Ammon's horn (tissue), 1 donor: ENCODE data around the gene DNAJC16.
"Not testable (repeated sequence)": the region's sequence is repeated elsewhere in the genome, so short reads cannot be mapped to it uniquely, and the experiment has no call there.

ENCODE experiments used
- DNase-seq: peaks from one replicate; pipeline ENCODE4 v3.0.0-alpha.2; 2016; ENCODE audit warnings: low spot score

DNAJC16 gene

DNA sequence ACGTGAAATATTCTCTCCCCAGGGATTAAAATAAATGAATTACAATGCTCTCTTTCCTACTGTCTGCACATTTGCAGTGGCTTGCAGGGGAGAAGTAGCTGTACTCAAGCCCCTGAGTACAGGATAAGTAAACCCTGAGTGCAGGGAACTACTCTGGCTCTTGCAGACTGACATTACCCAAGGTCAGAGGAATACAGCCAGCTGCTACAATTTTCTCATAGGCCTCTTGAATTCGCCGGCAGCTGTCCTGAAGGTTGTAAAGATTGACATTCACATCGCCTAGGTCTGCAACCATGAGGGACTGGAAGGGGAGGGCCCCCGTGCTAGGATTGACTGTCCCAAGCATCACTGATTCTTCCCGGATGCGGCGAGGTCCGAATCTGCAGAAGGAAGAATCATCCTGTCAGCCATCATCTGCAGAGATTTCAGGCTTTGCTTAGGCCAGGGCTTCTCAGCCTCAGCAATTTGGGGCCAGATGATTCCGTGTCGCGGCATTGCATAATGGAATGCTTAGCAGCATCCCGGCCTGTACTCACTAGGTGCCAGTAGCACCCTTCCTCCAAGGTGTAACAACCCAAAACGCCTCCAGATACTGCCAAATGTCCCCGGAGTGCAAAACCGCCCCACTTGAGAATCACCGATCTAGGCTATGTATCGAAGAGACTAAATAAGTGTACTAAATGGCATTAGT lies 56.5 kb downstream of the DNAJC16 start:
- no peak for DNase-seq

DNA sequence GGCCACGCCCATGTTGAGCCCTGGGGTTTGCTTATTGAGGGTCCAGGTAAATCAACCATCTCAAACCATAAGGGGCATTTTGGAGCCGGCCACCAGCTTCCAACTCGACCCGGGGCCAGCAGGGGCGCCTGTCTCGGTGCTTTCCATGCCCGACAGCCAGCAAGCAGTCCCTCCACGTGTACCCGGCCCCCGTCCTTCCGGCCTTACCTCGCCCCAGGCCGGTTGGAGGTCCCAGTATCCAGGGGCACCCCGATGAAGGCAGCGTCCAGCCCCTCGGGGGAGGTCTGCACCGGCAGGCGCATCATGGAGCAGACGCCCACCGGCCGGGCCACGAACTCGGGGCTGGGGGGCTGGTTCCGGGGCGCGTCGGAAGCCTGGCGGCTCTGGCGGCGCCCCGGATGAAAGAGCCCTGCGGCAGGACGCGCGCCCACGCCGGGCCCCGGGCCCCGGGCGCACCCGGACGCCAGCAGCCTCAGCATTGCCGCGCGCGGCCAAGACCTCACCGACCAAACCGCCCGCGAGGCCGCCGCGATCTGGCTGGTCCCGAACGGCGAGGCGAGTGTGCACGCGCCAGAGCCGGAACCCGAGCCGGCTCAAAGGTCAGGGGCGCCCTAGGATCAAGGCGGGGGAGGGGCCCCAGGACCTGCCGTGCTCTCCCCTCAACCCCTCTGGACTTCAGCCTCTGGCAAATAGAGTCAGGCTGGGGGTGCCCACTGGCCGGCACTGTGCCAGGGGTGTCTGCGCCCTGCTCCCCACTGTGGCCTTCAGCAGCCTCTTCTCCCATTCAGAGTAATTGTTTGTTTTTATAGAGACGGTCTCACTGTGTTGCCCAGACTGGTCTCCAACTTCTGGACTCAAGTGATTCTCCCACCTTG lies 58.1 kb downstream of the DNAJC16 start, which contains the start of gene AGMAT:
TSS of gene AGMAT (minus strand) at position 563 of the 875 bp plus-strand sequence. CDS start at position 479, 84 bp downstream.
- DNase-seq: no peak

DNA sequence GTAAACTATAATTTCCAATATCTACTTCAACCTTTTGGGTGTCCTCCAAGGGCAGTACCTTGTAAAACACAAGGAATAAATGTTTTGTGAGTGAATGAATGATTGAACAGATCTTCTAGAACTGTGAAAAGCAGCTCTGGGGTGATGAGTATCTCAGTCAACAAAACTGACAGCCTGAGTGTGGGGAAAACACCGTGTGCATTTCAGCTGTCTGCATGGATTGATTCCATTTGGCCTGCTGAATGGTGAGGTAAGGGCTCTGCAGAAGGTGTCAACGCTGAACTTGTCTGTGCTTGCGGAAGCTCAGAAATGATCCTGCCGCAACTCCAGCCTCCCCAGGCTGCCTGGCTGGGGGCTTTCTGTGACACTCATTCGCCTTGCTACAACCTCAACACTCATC lies 65.6 kb downstream of the DNAJC16 start:
- peak; percentile 14 for DNase-seq

DNA sequence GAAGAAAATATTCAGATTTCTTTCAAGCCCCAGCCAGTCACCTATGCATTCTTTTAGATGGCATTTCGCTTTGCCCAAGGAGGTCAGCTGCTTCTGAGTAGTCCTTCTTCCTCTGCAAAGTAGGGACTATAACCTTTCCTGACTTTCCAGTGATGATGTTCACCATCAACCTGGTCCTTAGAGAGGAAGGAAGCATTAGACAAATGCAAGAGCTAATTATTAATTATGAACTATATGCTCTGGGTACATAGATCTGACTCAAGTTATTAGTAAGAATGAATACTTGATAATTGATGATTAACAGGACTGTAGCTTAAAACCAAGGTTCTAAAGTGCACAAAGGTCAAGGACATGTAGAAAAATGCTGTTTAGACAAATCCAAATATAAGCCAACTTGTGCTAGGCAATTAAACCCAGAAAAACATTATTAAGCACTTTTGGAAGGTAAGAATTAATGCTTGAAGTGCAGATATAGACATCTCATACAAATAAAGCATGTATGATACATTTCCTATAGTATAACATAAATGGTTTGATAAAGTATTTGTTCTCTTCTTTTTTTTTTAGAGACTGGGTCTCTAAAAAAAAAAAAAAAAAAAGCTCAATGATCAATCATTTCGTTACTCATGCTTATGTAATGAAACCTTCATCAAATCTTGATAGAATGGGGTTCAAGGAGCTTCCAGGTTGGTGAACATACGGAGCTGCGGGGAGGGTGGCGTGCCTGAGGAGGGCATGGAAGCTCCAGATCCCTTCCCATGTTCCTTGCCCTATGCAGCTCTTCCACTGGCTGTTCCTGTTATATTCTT lies 69.4 kb downstream of the DNAJC16 start:
- no peak for DNase-seq

DNA sequence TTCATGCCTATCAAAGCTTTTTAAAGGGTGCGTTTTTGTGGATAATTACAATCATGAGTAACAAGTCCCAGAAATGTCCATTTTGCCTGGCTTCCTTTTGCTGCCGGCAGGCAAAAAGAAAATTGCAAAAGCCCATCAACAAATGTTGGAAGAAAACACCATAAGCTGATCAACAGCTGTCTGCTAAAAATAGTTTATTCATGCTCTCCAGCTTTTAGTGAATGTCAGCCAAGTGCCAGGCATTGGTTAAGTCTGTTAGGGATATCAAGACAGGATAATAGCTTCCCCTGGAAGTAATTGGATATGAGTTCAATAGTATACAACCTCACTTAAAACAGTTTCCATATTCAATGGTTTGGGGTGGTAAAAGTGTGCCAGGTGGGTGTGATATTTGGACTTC lies 71.8 kb downstream of the DNAJC16 start:
- DNase-seq: no peak

DNA sequence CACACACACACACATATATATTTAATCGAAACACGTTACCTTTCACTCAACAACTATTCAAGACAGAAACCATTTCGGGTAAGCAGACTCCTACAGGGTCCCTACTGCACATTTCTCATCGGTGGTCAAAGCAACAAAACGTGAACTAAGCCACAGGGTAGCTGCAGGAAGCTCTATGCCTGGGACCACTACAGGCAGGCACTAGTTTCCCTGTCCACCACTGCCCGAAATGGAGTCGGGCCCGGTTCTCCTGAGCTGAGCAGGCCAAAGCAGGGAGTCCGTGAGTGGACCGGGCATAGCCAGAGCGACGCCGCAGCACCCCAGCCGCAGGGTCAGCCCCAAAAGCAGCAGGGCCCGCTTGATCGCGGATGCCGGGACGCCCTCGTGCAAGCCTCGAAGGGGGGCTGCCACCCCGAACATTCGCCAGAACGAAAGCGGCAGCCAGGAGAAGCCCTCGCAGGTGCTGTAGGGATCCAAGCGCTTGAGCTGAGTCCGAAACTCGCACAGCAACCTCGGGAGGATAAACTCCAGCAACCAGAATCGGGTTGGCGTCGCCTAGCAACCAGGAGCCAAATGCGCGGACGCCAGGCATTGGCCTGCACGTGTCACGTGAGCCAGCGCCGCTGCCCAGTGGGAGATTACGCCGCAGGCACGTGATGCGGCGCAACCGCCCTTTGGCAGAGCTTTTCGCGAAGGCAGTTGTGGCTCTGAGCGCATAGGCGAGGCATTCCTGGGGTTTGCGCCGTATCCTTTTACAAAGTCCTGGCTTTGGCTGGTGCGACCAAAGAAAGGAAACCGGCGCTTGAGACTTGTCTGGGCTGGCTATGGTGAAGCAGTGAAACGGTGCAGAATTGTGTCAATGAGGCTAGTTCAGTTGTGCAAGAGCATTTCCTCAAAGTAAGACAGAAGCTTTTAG lies 76.7 kb downstream of the DNAJC16 start:
- peak; percentile 99 for DNase-seq

DNA sequence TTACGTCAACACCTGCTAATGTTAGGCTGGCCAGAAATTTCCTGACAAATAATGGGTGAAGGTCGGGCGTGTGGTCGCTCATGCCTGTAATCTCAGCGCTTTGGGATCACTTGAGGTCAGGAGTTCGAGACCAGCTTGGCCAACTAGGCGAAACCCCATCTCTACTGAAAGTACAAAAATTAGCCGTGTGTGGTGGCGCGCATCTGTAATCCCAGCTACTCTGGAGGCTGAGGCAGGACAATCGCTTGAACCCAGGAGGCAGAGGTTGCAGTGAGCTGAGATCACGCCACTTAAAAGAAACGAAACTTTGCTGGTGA lies 77.3 kb downstream of the DNAJC16 start:
- not testable (repeated sequence) for DNase-seq

DNA sequence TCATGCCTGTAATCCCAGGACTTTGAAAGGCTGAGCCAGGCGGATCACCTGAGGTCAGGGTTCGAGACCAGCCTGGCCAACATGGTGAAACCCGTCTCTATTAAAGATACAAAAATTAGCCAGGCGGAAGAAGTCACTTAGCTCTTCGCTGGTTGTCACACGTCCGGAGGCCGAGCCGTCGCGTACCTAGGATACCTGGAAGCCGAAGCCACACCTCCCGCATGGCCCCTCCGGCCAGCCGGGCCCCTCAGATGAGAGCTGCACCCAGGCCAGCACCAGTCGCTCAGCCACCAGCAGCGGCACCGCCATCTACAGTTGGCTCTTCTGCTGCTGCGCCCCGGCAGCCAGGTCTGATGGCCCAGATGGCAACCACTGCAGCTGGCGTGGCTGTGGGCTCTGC lies 77.8 kb downstream of the DNAJC16 start:
- not testable (repeated sequence) for DNase-seq

DNA sequence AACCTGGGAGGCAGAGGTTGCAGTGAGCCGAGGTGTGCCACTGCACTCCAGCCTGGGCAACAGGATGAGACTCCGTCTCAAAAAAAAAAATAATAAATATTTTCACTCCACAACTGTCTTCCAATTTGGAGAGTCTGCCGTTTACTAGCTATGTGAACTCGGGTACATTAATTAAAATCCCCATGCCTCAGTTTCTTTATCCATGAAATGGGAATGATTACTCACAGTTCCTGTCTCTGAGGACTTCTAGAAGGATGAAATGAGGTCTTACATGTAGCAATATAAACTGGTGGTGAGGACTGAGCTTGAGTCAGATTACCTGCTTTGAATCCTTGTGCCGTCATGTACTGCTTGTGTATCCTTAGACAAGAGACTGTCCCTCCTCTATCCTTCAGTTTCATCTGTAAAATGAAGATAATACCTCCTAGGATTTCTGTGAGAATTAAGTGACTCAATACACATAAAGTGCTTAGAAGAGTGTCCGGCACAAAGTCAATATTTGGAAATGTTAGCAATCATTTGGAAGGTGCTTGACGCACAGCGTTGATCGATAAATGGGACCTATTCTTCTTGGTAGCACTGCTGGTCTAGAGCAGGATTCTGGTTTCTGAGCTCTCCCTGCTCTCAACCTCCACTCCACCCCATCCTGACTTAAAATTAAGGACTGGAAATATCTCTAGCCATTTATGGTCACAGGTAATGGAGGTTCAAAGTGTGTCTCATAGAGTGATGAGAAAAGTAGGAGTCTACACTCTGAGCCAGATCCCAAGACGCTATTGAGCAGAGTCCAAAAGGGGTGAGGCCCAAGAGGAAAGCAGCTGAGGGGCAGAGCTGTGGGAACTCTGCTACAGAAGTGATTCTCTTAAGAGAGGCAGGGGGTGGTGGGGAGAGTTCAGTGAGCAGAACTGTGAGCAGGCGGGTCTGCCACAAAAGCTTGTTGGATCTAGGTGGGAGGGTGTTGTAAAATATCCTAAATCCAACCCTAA lies 79.0 kb downstream of the DNAJC16 start:
- DNase-seq: no peak

DNA sequence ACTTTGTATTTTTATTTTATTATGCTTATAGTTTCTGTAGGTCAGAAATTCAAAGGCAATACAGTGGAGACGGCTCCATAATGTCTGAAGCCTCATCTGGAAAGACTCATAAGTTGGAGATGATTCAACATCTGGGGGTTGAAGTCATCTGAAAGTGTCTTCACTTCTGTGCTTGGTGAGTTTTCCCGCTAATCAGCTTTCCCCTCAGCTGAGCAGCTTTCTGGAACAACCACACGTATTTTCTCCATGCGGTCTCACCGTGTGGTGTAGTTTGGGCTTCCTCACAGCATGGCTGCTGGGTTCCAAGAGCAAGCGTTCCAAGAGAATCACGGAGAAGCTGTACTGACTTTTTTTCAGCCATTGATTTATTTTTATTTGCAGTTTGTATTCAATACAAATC lies 83.0 kb downstream of the DNAJC16 start:
- DNase-seq: no peak

DNA sequence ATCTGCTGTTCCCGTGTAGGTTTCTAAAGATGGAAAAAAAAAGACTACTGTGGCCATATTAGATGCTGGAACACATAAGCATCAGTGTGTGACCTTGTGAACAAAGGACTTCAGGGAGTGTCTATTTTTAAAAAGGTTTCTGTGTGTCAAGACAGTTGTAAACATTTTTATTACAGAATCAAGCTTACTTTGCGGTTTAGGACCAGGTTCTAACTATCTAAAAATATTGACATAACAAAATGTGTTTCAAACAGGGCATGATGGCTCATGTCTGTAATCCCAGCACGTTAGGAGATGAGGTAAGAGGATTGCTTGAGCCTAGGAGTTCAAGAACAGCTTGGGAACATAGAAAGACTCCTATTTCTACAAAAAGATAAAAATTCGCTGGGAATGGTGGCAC lies 83.5 kb downstream of the DNAJC16 start:
- DNase-seq: no peak

DNA sequence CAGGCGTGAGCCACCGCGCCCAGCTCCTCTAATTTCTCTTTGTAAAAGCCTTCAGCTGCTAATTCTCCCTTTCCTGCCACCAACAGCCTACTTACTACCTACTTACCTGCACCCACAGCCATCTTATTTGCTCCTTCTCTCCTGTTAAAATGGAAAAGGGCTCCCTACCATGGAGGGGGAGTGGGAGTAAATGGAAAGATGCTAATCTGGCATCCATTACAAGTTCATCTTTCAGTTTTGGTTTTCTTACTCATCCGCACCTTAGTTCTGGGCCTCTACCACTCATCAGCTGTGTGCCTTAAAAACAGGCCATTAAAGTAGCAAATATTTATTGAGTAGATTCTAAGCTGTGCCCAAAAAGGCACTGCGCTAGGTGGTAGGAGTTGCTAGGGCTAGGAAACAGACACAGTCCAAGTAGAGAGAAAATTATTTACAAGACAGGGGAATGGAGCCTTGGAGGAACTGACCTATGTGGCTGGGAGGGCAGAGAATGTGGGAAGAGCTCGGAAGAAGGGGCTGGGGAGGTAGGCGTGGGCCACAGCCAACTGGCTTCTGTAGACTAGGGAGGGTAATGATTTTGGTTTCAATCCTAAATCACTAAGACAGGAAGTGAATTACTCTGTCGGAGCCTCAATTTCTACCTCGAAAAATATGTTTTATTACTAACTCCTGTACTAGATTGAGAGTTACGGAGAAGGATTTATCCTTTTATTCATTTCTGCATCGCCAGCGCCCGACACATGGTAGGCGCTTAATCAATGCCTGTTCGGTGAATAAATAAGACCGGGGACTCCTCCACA lies 89.9 kb downstream of the DNAJC16 start:
- DNase-seq: peak; percentile 30

DNA sequence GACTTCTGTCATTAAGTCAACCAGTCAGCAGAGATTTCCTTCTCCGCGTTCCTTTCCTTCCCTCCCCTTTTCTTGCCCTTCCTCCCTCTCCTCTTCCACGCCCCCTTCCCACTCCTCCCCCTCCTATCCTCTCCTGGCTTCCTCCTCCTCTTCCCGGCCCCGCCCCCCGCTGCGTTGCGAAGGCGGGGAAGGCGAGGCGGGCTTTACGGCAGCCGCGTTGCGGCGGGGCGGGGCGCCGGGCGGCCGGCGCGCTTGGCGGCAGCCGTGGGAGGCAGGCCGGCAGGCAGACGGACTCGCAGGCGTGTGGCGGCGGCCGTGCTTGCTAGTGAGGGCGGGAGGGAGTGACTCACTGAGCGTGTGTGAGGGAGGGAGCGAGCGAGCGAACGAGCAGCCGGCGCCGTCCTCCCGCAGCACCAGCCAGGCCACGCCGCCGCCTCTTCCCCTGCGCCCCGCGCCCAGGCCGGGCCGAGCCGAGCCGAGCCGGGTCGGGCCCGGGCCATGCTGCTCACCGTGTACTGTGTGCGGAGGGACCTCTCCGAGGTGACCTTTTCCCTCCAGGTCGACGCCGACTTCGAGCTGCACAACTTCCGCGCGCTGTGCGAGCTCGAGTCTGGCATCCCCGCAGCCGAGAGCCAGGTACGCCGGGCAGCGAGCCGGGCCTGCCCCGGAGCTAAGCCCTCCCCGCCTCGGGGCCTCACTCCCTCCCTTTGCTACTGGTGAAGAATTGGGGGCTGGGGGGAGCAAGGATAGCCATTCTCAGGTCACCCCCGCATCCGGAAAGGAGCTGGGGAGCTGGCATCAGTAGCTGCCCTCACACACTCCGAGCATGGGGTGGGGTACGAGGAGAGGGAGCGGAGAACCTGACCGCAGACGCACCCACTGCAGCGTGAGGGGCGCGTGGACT lies 90.8 kb downstream of the DNAJC16 start, which contains the start of gene DDI2:
TSS of gene DDI2 (plus strand) at position 286 of the 904 bp plus-strand sequence. CDS start at position 499, 213 bp downstream.
- peak; percentile 98 for DNase-seq

DNA sequence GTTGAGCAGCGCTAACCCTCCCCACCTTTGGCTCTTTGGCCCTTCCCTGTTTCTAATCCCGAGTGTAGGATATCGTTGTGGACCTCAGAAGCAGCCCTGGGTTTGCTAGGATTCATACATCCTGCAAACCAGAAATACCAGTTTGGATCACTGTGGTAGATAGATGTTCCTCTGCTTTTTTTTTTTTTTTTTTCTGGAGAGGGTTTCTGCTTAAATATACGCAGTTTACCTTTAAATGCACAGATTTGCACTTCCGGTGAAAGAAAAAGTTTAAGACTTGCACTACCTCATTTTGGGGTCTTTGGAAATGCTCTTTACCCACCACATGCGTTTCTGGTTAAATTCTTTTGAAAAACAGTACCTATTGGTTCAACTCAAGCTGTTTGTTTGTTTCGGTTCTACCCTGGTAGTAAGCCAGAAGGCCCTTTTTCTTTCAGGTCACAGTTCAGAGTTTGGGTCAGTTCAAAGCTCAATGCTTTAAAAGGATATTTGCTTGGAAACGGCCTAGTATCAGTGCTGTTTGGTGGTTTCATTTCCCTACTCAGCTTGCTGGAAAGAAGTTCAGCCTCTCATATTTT lies 91.5 kb downstream of the DNAJC16 start:
- no peak for DNase-seq

DNA sequence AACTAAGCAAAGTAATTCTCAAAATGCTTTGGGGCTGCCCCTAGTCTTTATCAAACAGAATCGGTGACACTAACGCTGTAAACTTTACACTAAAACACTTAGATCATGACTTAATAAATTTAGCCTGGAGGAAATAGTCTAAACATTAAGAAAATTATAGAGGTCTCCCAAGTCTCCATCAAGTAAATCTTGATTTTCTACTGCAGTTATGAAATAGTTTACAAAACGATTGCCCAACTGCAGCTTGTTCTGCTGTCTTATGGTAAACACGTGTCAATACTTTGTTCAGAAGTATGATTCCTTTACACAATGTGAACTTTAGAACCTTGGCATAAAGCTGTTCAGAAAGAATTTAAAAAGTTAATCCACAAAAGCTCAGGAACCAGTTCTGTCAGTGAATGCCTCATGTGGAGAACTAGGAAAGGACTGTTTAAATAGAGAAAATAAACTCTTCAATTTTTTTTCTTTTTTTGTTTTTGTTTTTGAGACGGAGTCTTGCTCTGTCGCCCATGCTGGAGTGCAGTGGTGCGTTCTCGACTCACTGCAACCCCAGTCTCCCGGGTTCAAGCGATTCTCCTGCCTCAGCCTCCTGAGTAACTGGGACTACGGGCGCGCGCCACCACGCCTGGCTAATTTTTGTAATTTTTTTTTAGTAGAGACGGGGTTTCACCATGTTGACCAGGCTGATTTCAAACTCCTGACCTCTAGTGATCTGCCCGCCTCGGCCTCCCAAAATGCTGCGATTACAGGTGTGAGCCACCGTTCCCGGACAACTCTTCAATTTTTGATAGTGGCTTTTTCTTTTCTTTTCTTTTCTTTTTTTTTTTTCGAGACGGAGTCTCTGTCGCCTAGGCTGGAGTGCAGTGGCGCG lies 92.2 kb downstream of the DNAJC16 start:
- no peak for DNase-seq

DNA sequence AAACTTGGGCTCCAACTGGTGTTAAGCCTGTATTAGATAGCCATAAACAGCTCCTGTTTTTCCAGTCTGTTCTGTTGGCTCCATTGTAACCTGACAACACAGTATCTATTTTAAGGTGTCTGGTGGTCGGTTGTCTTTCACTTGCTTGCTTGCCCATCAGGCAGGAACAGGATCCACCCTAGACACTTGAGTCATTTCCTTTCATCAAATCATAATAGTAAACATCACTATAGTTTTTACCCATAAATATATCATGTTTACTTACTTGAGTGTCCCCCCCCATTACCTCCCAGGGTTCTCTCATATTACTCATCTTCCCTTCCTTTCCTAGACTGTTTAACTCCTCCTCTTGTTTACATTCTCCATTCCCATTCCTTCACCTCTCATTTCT lies 93.5 kb downstream of the DNAJC16 start:
- no peak for DNase-seq
